Heart left ventricle (tissue), 16 donors: ENCODE measurements around the gene PARD3B. TPM values are rescaled to one million over a fixed set of nuclear protein-coding genes. Genes with fewer than 3 reads are reported as not detected.

Experiments used
- ATAC-seq, 4 donors: fragments of 200-7000 bp; cut with Tn5 transposase; one replicate each; pipeline ENCODE4 v1.9.1; 2020 to 2022; ENCODE audit warnings: moderate library complexity in 4 of 4, mild to moderate bottlenecking in 3 of 4, moderate number of reproducible peaks in 1 of 4
- DNase-seq, 5 donors: peaks; one replicate each; pipeline ENCODE4 v3.0.0-alpha.2; 2020
- H3K27ac ChIP-seq, 12 donors: fragments of 200-600 bp; sonication (generic) in 4 of 12; one replicate each; pipeline versions ENCODE4 v1.5.0 to v1.8.0; 2016 to 2022; ENCODE audit warnings: mild to moderate bottlenecking in 2 of 12
- H3K27me3 ChIP-seq, 9 donors: fragments of 200-600 bp; sonication (generic) in 2 of 9; one replicate each; pipeline versions ENCODE4 v1.5.1 to v1.8.0; 2016 to 2022; ENCODE audit warnings: mild to moderate bottlenecking in 3 of 9
- H3K36me3 ChIP-seq, 9 donors: fragments of 200-600 bp; sonication (generic) in 2 of 9; one replicate each; pipeline versions ENCODE4 v1.5.0 to v1.8.0; 2018 to 2022; ENCODE audit warnings: mild to moderate bottlenecking in 2 of 9
- H3K4me1 ChIP-seq, 12 donors: fragments of 200-600 bp; sonication (generic) in 4 of 12; one replicate each; pipeline versions ENCODE4 v1.5.0 to v1.8.0; 2016 to 2022; ENCODE audit warnings: mild to moderate bottlenecking in 3 of 12
- H3K4me3 ChIP-seq, 12 donors: fragments of 200-600 bp; sonication (generic) in 4 of 12; one replicate each; pipeline versions ENCODE4 v1.5.0 to v1.8.0; 2017 to 2022; ENCODE audit warnings: mild to moderate bottlenecking in 9 of 12, moderate library complexity in 4 of 12
- H3K9me3 ChIP-seq, 12 donors: fragments of 200-600 bp; sonication (generic) in 4 of 12; one replicate each; pipeline versions ENCODE4 v1.5.0 to v1.8.0; 2016 to 2022; ENCODE audit warnings: mild to moderate bottlenecking in 1 of 12
- CTCF ChIP-seq, 12 donors: fragments of 200-600 bp; sonication (generic) in 4 of 12; IDR thresholded peaks; one replicate each; pipeline versions ENCODE4 v1.5.0 to v1.8.0; 2018 to 2022; ENCODE audit warnings: antibody characterized with exemption in 12 of 12, mild to moderate bottlenecking in 5 of 12
- POLR2A ChIP-seq, 2 donors: fragments of 450-650 bp; IDR thresholded peaks; one replicate each; pipeline ENCODE4 v1.6.1; 2017; ENCODE audit warnings: antibody characterized with exemption in 2 of 2, mild to moderate bottlenecking in 2 of 2, moderate library complexity in 2 of 2
- WGBS, 4 donors: extraction: QIAGEN DNeasy Blood & Tissue Kit in 2 of 4; methylation state at CpG; one replicate each; pipeline versions ENCODE4 v1.1.5 to v1.1.7; 2013 to 2018; 5-methylcytosine and 5-hydroxymethylcytosine counted together
- intact Hi-C, 10 donors: fragments of 100-400 bp; cut with DNase I; formaldehyde crosslinking; loops; one replicate each; pipeline versions ENCODE4 v1.11.1 to v1.14.2; 2022
- polyA plus RNA-seq, 2 donors: library from polyadenylated mRNA; stranded (reverse); fragments of 200-250 nt; gene quantifications; one replicate each; pipeline ENCODE4 v1.2.3, GENCODE V29; 2013
- total RNA-seq, 9 donors: library from RNA; depleted of rRNA in 2 of 9; stranded (reverse); fragments of >200 nt in 2 of 9; fragmentation: NEBNext Ultra II Directional in 3 of 9; extraction: Animal tissue kit (Norgen Biotek cat#: 25700) in 3 of 9; gene quantifications; one replicate each; pipeline versions ENCODE4 v1.1.0 to v1.2.4, GENCODE V29; 2016 to 2023
- donor health status: ischemic (EF 13 %, LVEDD 7.1; RV severe dilation, severe dysfunction).
- donor health status: healthy with polysubstance abuse.
- donor health status: DM: no; HTN: yes; CAD: no.
- donor health status: DM: no; HTN: no; CAD: no.
- donor health status: ischemic (EF 25% LVEDD 6.9; RV normal size, moderate dysfunction).
- donor health status: ischemic (EF 25% LVEDD 5.7; RV mildly dilated, moderate dysfunction).
- donor health status: healthy.
- donor health status: DM: yes; HTN: yes; CAD: no.
- donor health status: ischemic (EF 35%, LVEDD 5.7; RV mildly dilated, moderate dysfunction).
- donor health status: nonischemic (EF 11% LVEDD 7.7; RV severe dilation, severe dysfunction).
- donor health status: DM: yes; HTN: yes; CAD: no.
- donor health status: PGD.
- donor health status: ischemic (EF 29% LVEDD 5.4; RV normal size, mild dysfunction).
- donor health status: nonischemic (EF 23%, LVEDD 6.1; RV moderate dilation, normal function).

The PARD3B gene
- total and polyA plus RNA-seq, 11 donors: 0.71 to 15.1 (median 6.2) TPM

- Histone ChIP-seq H3K9me3 (no peaks in the 10 kb centered on the region), H3K36me3 (no peaks in the 10 kb centered on the region), H3K4me1 (peaks cover 0 to 33% (median 3%) of the 10 kb centered on the region in 12 donors), H3K27ac (no peak overlapping the region), H3K27me3 (no peaks in the 10 kb centered on the region), H3K4me3 (no peak overlapping the region)
- intact Hi-C loops: no loop called here
- 62 to 77% (median 68%) methylated on average over 2 of the region's 2 CpGs for WGBS, 4 donors
- DNase-seq (no peak), ATAC-seq (peak in 2 of 4 donors; percentile 50 to 57)
- TF ChIP-seq POLR2A (IDR thresholded peaks at IDR 0.05): no peak
- TF ChIP-seq CTCF (IDR thresholded peaks at IDR 0.05): no peak
These were observed 858.1 kb downstream of the PARD3B start for GRCh38 chr2:205403244-205403825.

GRCh38 chr2:205405194-205405593, 859.9 kb downstream of the PARD3B start:
- H3K27me3 ChIP-seq: no peaks in the 10 kb centered on the region
- peaks cover 0 to 47% (median 4%) of the 10 kb centered on the region in 12 donors for H3K4me1 ChIP-seq
- no peak for TF ChIP-seq POLR2A (IDR thresholded peaks at IDR 0.05)
- no peak for TF ChIP-seq CTCF (IDR thresholded peaks at IDR 0.05)
- no peak overlapping the region for H3K4me3 ChIP-seq
- WGBS, 4 donors: 79 to 90% (median 85%) methylated on average over 1 of the region's 1 CpG
- peak in 1 of 4 donors; percentile 46 for ATAC-seq
- peak overlapping the region in 1 of 12 donors; percentile 3 for H3K27ac ChIP-seq
- no peaks in the 10 kb centered on the region for H3K36me3 ChIP-seq
- intact Hi-C loops: loop anchor here in 1 of 10 donors (5.0 kb wide), 1 partner anchor 208 kb away; no protein-coding TSS in a partner anchor
- no peaks in the 10 kb centered on the region for H3K9me3 ChIP-seq
- DNase-seq: no peak

GRCh38 chr2:205405752-205406151, 860.5 kb downstream of the PARD3B start:
- 59 to 70% (median 63%) methylated on average over 3 of the region's 3 CpGs for WGBS, 4 donors
- H3K4me1 ChIP-seq: peaks cover 0 to 47% (median 4%) of the 10 kb centered on the region in 12 donors

More at GRCh38 chr2:205405752-205406151, 860.5 kb downstream of the PARD3B start:
- Histone ChIP-seq H3K9me3 (no peaks in the 10 kb centered on the region), H3K4me3 (no peak overlapping the region), H3K27me3 (no peaks in the 10 kb centered on the region), H3K27ac (peak overlapping the region in 1 of 12 donors; percentile 3), H3K36me3 (no peaks in the 10 kb centered on the region)
- DNase-seq (no peak), ATAC-seq (peak; percentile 42 to 77 (median 61))
- intact Hi-C loops: loop anchor here in 1 of 10 donors (5.0 kb wide), 1 partner anchor 208 kb away; no protein-coding TSS in a partner anchor
- TF ChIP-seq CTCF (IDR thresholded peaks at IDR 0.05) (no peak), POLR2A (IDR thresholded peaks at IDR 0.05) (no peak)
